Measurements from ENCODE around the gene CPEB4.
A peak's percentile ranks its signal among the peaks of the same experiment; 100 is the strongest.

CPEB4 gene

DNA sequence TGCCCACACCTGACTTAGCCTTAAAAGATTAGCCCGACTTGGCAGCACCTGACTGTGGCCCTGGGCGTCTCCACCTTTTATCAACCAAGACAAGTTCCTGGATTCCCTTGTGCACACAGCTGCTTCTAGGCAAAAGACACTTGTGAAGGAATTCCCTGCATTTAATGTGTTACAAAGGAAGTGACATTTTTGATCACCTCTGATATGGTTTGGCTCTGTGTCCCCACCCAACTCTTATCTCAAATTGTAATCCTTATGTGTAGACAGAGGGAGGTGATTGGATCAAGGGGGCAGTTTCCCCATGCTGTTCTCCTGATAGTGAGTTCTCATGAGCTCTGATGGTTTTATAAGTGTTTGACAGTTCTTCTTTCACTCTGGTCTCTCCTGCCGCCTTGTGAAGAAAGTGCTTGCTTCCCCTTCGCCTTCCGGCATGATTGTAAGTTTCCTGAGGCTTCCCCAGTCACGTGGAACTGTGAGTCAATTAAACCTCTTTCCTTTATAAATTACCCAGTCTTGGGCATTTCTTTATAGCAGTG is 2.6 kb upstream of the CPEB4 start:
- DNase-seq: no peak

DNA sequence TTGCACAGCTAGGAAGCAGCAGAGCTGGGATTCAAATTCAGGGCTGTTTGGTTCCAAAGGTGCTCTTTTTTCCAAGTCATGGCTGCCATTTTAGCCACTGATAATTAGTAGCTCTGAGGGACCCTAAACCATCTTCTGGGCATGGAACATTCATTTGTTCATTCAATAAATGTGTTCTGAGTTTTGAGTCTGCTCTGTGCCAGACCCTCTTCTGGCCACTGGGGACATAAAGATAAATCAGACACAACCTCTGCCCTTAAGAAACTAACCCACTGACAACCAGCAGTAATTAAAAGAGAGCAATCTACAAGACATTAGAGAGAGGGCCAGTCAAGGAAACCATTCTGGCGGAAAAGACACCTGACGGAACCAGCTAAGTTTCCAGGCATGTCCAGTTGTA is 2.0 kb upstream of the CPEB4 start:
- no peak for DNase-seq

DNA sequence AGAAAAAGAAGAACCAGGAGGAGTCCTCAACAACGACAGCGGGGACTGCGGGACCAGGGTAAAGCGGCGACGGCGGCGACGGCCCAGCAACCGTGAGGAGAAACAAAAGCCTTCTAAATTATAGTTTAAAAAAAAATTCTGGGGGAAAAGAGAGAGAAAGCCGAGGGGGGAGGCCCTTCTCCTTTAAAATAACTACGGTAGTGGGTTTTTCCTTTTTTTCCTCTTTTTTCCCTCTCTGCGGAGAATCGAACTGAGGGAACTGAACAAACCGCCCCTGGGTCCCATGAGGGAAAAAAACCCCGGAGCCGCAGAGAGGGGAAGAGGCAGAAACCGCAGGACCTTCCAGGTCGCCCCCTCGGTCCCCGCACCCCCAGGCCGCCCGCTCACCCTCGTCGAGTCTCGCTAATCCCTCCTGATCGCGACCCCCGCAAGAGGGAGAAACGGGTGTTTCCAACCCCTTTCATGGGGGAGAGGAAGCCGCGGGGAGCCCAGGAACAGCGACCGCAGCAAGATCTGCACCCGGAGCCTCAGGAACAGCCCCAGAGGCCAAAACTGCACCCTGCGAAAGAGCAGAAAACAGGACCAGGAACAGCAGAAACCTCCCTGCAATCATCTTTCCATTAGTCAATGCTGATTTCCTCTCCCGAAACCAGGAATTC is 453 bp downstream of the CPEB4 start:
- DNase-seq: no peak

DNA sequence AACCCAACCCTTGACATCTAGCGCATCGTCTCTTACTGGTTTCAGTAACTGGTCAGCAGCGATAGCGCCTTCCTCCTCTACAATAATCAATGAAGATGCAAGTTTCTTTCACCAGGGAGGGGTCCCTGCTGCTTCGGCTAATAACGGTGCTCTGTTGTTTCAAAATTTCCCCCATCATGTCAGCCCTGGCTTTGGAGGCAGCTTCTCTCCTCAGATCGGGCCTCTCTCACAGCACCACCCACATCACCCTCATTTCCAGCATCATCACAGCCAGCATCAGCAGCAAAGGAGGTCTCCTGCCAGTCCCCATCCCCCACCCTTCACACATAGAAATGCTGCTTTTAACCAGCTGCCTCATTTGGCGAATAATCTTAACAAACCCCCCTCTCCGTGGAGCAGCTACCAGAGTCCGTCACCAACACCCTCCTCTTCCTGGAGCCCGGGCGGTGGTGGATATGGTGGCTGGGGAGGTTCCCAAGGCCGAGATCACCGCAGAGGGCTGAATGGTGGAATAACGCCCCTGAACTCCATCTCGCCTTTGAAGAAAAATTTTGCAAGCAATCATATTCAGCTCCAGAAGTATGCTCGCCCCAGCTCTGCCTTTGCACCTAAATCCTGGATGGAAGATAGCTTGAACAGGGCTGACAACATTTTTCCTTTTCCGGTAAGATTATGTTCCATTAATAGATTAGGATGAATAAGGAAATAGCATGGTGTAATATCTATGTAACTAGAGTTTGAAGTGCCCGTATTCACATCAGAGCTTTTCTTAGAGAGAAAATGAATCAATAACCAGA is 2.2 kb downstream of the CPEB4 start:
- peak; percentile 36 for DNase-seq

DNA sequence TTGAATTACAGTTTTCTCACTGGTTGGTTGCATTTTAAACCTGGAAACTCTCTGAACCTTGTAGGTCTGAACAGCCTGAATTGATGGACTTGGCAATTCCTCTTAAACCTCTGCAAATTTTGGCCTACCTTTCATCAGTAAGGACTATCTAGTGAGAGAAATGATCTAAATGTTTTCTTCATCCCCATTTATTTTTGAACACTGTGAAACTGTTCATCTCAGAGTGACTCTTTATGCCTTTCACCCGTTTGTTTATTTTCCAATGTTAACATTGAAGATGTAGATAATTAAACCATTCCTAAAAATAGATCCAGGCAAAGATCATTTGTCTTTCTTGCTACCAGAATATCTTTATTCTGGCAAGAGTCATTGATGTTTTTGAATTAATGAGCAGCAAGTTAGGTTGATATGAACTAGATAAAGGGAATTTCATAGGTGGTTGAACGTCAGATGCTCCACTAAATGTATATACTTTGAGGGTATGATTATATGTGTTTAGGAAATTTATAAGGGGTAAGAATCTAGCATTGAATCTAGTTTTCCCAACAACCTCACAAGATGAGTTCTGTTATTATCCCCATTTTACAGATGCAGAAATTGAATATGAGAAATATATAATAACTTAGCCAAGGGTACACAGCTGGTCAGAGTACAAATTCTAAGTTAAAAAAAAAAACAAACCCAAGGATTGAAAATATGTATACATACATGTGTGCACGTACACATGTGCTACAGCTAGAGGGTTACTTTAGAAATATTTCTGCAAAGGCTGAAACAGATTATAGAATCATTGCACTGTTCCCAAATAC is 3.4 kb downstream of the CPEB4 start:
- no peak for DNase-seq

DNA sequence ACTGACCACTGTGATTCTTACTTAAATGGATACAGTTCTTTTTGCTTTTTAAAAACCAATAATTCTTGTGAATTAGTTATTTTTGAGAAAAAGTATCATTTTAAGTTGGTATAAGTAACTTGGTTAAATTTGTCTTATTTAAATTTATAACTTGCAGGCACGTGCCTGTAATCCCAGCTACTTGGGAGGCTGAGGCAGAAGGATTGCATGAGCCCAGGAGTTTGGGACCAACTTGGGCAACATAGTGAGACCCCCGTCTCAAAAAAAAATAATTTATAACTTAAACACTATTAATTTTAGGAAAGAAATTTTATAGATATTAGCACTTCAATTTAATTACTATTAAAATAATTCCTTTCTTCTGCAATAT is 5.0 kb downstream of the CPEB4 start:
- DNase-seq: no peak

DNA sequence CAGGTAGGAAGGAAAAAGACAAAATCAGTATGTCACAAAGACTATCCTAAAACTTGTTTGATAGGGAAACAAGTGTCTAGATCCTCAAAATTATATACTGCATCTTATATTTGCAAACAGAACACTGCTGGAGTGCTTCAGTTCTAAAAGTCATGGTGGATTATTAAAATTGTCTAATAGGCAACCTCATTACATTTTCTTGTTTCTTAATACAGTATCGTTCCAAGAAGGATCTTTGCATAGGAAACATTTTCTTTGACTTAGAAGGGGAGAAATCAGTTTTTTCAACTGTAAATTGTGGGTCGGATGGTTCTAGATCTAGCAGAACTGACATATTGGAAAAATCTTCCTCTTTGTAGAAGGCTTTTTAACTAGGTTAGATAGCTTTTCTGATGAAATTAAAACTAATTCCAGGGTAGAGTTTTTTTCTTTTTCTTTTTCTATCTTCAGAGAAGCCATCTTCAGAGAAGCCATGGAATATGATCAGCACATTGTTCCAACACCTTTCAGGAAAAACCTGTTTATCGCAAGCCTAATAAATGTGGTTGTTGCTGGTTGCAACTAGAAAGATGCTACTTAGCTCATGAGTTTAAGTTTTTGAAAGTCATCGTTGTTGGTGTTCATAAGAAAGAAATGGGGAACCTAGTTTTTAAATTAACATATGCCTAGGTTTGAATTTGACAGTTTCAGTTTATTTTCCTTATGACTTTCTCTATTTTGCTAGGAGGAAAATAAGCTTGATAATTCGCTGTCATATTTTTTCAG is 7.4 kb downstream of the CPEB4 start:
- DNase-seq: no peak

DNA sequence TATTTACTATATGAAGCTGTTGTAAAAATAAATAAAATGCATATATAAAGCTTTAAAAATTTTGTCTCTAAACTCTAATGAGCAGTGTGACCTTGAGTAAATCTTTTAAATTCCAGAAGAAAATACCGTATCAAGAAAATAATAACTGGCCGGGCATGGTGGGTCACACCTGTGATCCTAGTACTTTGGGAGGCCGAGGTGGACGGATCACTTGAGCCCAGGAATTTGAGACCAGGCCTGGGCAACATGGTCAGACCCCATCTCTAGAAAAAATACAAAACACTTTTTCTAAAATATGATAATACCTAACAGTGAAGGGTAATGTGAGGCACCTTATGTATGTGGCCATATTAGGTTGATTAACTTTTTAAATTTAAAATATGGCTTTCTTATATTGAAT is 8.5 kb downstream of the CPEB4 start:
- DNase-seq: no peak

DNA sequence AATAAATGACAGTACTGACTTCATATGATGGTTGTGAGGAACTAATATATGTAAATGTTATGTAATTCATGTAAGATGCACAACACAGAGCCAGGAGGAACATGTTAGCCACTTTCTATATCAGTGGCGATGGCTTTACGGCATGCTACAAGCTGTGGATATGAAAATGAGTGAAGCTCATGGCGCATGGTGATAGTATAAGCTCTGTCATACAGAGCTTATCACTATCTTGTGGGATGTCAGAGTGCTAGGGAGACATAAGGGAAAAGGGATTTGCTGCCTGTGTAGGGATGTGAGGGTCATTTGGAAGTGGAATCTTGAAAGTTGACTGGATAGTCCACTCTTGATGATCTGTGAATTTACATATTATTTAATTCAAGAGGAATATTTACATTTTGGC is 13.6 kb downstream of the CPEB4 start:
- DNase-seq: no peak

DNA sequence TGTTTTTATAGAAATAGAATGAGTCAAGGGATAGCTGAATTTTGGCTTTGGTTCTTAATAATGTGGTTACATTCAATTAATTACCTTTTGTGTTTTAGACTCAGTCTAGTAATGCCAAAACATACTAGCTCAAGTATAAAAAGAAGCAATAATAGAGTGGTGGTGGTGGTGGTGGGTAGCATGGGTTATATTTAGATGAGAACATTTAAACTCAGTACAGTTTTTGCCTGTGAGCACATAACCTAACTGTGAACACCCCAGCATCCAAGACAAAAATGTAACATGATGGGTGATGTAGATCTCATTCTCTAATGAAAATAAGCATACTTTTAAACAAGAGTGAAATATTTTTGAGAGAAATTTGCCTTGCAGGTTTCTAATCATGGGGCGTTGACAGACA is 14.2 kb downstream of the CPEB4 start:
- DNase-seq: no peak

DNA sequence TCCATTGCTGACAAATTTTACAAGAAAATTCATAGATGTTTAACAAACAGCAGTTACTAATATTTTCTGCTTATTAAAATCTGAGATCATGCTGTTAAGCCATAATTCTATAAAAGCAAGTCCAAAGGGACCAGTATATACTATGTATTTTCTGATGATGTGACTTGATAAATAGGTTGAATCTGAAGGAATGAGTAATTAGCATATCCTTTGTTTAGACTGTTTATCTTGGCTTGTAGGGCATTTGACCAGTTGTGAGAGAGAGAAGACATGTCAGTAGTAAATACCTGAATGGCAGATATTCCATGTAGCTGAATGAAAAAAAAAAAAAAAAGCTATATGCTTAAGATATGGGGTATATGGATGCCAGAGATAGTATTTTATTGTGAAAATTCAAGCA is 14.6 kb downstream of the CPEB4 start:
- no peak for DNase-seq

DNA sequence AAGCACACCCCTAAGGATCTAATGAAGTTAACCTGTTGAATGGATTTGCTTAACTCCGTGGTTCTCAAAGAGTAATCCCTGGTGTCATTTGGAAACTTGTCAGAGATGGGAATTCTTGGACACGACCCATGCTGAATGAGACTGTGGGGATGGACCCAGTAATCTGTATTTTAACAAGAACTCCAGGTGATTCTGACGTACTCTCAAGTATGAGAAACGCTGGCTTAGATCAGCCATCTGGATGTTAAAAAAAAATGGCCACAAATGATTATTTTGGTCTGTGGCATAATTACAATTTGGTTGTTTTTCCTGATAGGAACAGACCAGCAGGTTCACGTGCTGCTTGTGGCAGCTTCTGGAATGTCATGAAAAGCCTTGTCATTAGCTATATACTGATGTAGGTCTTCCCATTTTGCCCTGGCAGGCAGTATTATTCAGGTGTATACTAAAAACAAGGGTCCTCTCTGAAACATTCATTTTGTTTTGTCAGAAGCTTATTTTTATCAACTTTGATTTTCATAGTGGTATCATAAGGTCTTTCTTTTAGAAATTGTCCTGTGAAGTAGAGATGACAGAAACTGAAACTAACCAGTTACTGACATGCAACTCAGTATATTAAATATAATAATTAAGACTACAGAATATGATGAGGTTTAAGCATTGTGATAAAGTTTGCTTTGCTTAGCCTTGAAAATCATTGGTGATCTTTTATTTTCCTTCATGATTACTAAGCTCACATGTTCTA is 15.4 kb downstream of the CPEB4 start:
- DNase-seq: no peak

DNA sequence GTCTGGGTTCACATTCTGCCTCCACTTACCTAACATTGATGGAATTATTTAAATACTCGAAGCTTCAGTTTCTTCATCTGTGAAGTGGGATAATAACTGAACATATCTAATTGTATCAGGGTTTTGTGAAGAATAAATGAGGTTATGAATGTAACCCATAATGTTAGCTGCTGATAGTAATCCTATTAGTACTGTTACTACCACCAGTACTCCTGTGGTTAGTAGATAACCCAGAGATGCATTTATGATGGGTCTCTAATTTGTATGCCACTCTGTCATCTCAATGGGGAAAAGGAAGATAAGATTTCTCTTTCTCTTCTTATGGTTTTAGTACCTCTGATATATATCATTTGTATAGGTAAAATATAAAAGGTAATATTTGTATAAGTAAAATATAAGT is 16.0 kb downstream of the CPEB4 start:
- no peak for DNase-seq

DNA sequence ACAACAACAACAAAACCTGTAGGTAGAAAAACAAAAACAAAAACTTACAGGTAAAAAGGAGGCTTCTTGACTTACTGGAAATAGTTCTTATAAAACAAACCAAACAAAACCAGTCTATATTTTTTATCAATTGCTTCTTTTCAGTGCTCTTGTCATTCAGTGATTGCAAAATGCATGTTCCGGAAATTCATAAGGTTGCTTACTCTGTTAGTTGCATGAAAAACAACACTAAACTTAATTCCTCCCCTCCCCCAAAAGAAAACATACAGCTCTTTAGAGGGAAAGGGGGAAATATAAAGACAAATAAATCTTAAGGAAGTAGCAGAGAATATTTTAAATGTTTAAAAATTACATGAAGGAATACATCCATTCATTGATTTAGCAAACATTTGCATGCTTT is 19.1 kb downstream of the CPEB4 start:
- no peak for DNase-seq

DNA sequence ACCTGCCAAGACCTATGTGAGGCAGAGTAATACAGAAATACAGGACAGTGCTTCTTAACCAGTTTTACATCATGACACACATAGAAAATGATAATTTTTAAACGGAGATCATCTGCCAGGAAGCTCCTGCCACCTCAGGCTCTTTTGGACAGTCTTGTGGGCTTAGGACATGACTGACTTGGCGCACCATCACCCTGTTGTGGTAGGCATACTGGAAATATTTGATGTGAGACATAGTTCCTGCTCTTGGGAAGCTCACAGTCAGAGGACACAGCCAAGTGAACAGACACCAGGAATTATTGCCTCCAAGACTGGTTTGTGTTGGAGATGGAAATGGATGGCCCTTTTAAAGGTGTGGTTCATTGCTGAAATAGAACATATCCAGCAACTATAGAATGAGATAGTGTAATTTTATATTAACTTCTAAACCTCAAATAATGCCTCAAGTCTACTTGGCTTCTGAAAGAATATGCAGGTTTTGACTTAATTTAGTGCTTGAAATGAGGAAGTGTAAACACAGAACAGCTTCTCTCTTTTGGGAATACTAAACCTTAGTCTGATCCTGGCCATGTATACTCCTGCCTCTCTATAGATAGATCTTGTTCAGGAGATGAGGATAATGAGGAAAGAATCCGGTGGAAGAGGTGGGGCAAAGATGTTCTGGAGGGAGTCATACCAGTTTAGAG is 19.7 kb downstream of the CPEB4 start:
- DNase-seq: no peak

DNA sequence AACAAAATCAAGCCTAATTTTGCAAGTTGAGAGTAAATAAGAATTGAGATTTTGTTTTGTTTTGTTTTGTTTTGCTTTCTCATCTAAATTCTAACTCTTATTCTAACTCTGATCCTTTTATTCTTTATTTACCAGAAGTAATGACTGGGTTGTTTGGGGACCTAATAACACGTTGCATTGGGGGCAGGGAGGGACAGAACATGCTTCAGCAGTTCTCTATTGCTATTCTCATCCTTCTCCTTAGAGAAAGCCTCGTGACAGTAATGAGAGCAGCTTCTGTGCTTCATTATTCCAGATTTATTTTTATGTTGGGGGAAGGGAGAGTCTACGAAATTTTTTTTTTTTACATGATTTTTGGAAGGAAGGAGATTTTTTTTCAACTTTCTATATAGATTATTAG is 21.1 kb downstream of the CPEB4 start:
- no peak for DNase-seq

DNA sequence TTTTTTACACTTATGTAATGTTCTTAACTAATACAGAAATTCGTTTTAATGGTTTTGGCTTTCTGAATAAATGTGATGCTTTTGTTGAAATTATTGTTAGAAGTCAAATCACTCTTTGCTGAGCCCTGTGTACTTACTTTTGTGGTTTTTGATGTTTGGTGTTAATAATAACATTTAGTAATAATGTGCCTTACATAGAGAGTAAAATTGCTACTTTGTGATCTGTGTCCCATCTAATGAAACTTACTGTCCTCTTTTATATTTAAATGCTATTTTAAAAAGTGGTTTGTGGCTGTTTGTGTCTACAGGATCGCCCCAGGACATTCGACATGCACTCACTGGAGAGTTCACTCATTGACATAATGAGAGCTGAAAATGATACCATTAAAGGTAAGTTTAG is 22.1 kb downstream of the CPEB4 start:
- DNase-seq: no peak

DNA sequence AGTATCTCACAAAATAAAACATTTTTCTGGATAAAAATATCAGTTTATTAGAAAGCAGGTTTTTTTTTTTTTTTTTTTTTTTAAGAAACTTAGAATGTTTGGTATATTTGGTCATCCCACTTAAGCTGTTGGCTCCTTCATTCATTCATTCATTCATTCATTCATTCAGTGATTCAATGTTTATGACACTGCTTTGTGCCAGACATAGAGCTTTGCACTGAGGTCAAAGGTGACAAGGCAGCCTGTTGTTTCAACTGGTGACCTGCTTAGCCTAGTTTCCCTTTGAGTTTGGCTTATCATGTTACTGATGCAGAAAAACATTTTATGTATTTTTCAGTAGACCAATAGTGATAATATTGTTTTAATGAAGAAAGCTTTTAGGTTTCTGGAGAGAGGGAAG is 23.5 kb downstream of the CPEB4 start:
- no peak for DNase-seq

DNA sequence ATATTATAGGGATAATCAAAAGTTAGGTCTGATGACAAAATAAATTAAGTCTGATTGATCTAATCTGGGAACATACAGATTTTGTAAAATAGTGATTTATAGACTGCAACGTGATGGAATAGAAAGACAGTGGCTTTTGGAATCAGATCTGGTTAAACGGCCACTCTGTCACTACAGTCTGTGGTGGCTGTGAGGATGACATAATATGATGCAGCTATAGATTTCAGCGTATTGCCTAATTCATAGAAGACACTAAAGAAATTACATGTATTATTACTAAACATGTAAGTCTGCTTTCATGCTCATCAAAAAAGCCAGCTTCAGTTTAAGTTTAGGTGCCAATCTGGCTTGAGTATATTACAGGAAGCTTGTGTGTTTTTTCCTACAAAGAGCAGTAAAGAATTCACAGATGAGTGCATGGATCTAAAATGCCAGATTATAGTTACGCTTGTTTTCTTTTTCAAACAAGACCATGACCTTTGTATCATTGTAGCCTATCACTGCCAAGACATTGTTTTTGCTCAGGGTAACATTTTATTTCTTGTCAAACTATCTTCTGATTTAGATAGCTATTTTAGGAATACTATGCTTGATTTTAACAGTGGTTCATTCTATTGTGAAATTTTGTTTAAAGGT is 25.7 kb downstream of the CPEB4 start:
- DNase-seq: no peak

DNA sequence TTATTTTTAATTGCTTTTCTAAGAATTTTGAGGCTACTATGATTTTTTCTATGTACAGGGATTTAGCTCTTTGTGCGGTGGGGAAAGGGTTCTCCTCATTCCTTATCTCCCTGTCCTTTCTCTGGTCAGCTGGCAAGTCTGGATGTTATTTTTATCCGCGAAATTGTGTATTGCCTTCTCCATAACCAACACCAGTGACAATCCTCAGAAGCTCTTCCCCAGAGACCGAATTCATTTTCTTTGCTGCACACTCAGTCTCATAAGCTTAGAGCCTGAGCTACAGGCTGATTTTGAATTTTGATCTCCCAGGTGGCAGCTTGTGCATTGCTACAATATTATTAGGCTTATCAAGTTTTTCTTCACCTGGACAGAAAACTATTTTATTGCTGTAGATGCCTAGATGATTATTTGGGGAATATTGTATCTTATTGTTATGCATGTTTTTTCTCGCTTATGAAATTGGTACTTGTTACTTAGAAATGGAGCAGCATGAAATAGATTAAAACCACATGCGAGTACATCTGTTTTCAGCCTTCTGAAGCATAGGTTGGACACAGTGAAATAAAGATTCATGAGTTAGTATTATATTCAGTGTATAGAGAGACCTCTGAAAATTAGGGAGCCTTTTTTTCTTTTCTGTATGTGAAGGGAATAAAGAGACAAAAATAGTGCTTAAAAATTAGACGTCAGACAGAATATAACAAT is 27.3 kb downstream of the CPEB4 start:
- DNase-seq: no peak

Data from COR-L47 (cell line).